ENCODE measurements around the gene TCOF1. TPM values are rescaled to one million over a fixed set of nuclear protein-coding genes. Genes with fewer than 3 reads are reported as not detected.

Gene TCOF1, protein sequence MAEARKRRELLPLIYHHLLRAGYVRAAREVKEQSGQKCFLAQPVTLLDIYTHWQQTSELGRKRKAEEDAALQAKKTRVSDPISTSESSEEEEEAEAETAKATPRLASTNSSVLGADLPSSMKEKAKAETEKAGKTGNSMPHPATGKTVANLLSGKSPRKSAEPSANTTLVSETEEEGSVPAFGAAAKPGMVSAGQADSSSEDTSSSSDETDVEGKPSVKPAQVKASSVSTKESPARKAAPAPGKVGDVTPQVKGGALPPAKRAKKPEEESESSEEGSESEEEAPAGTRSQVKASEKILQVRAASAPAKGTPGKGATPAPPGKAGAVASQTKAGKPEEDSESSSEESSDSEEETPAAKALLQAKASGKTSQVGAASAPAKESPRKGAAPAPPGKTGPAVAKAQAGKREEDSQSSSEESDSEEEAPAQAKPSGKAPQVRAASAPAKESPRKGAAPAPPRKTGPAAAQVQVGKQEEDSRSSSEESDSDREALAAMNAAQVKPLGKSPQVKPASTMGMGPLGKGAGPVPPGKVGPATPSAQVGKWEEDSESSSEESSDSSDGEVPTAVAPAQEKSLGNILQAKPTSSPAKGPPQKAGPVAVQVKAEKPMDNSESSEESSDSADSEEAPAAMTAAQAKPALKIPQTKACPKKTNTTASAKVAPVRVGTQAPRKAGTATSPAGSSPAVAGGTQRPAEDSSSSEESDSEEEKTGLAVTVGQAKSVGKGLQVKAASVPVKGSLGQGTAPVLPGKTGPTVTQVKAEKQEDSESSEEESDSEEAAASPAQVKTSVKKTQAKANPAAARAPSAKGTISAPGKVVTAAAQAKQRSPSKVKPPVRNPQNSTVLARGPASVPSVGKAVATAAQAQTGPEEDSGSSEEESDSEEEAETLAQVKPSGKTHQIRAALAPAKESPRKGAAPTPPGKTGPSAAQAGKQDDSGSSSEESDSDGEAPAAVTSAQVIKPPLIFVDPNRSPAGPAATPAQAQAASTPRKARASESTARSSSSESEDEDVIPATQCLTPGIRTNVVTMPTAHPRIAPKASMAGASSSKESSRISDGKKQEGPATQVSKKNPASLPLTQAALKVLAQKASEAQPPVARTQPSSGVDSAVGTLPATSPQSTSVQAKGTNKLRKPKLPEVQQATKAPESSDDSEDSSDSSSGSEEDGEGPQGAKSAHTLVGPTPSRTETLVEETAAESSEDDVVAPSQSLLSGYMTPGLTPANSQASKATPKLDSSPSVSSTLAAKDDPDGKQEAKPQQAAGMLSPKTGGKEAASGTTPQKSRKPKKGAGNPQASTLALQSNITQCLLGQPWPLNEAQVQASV (N-terminal part only)
- 152 and 165 TPM in 2 replicates for total RNA-seq (2014; rRNA removed; shearing (Covaris generic))
- polyA plus RNA-seq (2016; fragmentation: Nextera tagmentation; extraction: Ambion mirVana), result 83.4 and 86.8 TPM in 2 replicates
- long read RNA-seq, partial matches to known transcripts, result 18 of 28 reads
- long read RNA-seq, other reads (novel, unspliced or antisense), result 10 of 28 reads

DNA sequence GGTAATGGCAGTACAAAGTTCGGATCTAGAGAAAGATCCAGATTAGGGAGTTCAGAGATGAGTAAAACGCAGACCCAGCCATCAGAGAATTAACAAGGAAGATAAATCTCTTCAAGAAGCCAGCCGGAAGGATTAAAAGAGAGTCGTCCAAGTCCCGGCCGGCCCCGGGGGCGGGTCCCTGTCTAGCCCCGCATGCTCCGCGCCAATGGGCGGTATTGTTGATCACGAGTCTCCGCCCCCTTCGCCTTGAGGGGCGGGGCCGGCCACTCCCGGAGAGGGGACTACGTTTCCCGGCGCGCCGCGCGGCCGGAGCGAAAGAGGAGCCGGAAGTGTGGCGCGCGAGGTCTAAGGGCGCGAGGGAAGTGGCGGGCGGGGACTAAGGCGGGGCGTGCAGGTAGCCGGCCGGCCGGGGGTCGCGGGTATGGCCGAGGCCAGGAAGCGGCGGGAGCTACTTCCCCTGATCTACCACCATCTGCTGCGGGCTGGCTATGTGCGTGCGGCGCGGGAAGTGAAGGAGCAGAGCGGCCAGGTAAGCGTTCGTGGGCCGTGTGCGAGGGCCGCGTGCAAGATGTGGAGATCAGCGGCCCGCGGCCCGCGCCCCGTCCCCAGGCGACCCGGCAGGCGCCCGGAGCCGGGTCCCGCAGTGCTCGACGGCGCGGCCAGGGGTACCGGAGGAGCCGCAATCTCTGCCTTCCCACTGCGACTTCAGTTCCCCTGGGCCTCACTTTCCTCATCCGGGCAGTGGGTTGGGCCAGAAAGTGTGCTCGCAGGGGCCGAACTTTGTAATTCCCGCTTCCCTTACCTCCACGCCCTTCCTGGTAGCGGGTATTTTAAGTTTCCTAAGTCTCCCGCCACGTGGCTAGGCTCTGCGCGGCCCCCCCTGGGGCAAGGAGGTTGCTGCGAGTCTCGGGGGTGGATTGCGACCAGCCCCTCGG lies at the start of gene TCOF1:
Gene TCOF1 (plus strand): TSS at position 372 of the 935 bp plus-strand sequence. CDS start 50 bp downstream, at position 422.
- peaks cover 2% of the 10 kb centered on the region for H3K27me3 Mint-ChIP-seq (ENCODE audit: insufficient read depth, low read depth, poor library complexity)
- Histone ChIP-seq H3K36me3 (ENCODE audit: insufficient read depth) (peaks cover 20% of the 10 kb centered on the region), H3K4me2 (peak within 1 kb of the TSS; percentile 98), H3F3A (replicated peaks; ENCODE audit: low read depth) (0 out of 2 replicates have a peak, but pooled peaks cover 5% of the 10 kb centered on the region), H2AFZ (peak within 1 kb of the TSS; percentile 88), H3K4me1 (ENCODE audit: insufficient read depth) (peaks cover 3% of the 10 kb centered on the region), H4K20me1 (replicated peaks; ENCODE audit: insufficient read depth) (peaks cover 38% of the 10 kb centered on the region), H3K27ac (ENCODE audit: low read depth) (peak within 1 kb of the TSS; percentile 88; the same call in 1 of the 2 replicates), H3K4me3 (peak within 1 kb of the TSS; percentile 99), H3K9me2 (ENCODE audit: insufficient read depth) (no peaks in the 10 kb centered on the region), H3K27me3 (ENCODE audit: insufficient read depth) (no peaks in the 10 kb centered on the region), H3K79me2 (replicated peaks; ENCODE audit: insufficient read depth) (peaks cover 44% of the 10 kb centered on the region)
- peaks cover 13% of the 10 kb centered on the region for H3K4me1 Mint-ChIP-seq
- TF ChIP-seq ZNF114 (CRISPR knock-in tag; IDR thresholded peaks at IDR 0.05) (no peak), EZH2phosphoT487 (IDR thresholded peaks at IDR 0.05; ENCODE audit: unreplicated experiment) (no peak), STAT1 (IDR thresholded peaks at IDR 0.05; ENCODE audit: unreplicated experiment) (no peak), POLR2AphosphoS5 (IDR thresholded peaks at IDR 0.05; ENCODE audit: low read depth) (peak; percentile 88), JUNB (IDR thresholded peaks at IDR 0.05; ENCODE audit: unreplicated experiment) (no peak), NANOG (IDR thresholded peaks at IDR 0.05; ENCODE audit: borderline replicate concordance) (no peak)
- TF ChIP-seq, protein P1, sequence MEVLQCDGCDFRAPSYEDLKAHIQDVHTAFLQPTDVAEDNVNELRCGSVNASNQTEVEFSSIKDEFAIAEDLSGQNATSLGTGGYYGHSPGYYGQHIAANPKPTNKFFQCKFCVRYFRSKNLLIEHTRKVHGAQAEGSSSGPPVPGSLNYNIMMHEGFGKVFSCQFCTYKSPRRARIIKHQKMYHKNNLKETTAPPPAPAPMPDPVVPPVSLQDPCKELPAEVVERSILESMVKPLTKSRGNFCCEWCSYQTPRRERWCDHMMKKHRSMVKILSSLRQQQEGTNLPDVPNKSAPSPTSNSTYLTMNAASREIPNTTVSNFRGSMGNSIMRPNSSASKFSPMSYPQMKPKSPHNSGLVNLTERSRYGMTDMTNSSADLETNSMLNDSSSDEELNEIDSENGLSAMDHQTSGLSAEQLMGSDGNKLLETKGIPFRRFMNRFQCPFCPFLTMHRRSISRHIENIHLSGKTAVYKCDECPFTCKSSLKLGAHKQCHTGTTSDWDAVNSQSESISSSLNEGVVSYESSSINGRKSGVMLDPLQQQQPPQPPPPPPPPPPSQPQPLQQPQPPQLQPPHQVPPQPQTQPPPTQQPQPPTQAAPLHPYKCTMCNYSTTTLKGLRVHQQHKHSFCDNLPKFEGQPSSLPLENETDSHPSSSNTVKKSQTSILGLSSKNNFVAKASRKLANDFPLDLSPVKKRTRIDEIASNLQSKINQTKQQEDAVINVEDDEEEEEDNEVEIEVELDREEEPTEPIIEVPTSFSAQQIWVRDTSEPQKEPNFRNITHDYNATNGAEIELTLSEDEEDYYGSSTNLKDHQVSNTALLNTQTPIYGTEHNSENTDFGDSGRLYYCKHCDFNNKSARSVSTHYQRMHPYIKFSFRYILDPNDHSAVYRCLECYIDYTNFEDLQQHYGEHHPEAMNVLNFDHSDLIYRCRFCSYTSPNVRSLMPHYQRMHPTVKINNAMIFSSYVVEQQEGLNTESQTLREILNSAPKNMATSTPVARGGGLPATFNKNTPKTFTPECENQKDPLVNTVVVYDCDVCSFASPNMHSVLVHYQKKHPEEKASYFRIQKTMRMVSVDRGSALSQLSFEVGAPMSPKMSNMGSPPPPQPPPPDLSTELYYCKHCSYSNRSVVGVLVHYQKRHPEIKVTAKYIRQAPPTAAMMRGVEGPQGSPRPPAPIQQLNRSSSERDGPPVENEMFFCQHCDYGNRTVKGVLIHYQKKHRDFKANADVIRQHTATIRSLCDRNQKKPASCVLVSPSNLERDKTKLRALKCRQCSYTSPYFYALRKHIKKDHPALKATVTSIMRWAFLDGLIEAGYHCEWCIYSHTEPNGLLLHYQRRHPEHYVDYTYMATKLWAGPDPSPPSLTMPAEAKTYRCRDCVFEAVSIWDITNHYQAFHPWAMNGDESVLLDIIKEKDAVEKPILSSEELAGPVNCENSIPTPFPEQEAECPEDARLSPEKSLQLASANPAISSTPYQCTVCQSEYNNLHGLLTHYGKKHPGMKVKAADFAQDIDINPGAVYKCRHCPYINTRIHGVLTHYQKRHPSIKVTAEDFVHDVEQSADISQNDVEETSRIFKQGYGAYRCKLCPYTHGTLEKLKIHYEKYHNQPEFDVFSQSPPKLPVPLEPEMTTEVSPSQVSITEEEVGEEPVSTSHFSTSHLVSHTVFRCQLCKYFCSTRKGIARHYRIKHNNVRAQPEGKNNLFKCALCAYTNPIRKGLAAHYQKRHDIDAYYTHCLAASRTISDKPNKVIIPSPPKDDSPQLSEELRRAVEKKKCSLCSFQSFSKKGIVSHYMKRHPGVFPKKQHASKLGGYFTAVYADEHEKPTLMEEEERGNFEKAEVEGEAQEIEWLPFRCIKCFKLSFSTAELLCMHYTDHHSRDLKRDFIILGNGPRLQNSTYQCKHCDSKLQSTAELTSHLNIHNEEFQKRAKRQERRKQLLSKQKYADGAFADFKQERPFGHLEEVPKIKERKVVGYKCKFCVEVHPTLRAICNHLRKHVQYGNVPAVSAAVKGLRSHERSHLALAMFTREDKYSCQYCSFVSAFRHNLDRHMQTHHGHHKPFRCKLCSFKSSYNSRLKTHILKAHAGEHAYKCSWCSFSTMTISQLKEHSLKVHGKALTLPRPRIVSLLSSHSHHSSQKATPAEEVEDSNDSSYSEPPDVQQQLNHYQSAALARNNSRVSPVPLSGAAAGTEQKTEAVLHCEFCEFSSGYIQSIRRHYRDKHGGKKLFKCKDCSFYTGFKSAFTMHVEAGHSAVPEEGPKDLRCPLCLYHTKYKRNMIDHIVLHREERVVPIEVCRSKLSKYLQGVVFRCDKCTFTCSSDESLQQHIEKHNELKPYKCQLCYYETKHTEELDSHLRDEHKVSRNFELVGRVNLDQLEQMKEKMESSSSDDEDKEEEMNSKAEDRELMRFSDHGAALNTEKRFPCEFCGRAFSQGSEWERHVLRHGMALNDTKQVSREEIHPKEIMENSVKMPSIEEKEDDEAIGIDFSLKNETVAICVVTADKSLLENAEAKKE (CRISPR knock-in tag; IDR thresholded peaks at IDR 0.05), result no peak
- TF ChIP-seq, protein P2, sequence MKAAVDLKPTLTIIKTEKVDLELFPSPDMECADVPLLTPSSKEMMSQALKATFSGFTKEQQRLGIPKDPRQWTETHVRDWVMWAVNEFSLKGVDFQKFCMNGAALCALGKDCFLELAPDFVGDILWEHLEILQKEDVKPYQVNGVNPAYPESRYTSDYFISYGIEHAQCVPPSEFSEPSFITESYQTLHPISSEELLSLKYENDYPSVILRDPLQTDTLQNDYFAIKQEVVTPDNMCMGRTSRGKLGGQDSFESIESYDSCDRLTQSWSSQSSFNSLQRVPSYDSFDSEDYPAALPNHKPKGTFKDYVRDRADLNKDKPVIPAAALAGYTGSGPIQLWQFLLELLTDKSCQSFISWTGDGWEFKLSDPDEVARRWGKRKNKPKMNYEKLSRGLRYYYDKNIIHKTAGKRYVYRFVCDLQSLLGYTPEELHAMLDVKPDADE (IDR thresholded peaks at IDR 0.05), result peak; percentile 87
- ATAC-seq, result peak; percentile 96
- no peaks in the 10 kb centered on the region for H3K9me3 Mint-ChIP-seq
- H3K36me3 Mint-ChIP-seq (ENCODE audit: low read depth), result peaks cover 32% of the 10 kb centered on the region
- H3K27ac Mint-ChIP-seq, result peak within 1 kb of the TSS; percentile 95
- H3K4me3 Mint-ChIP-seq, result peak within 1 kb of the TSS; percentile 95
- DNase-seq (ENCODE audit: low spot score), result peak; percentile 99

Data from GM23338 (cell line).